GM12874 (cell line): ENCODE results near the gene CRNKL1.

Experiments
- TF ChIP-seq, protein P1 (sequence below): IDR thresholded peaks from 2 replicates; pipeline ENCODE4 v1.5.1; 2011; ENCODE audit warnings: low read depth, mild to moderate bottlenecking, control low read depth, low read length, moderate library complexity; ENCODE audit not compliant: insufficient read depth

CRNKL1 gene

DNA sequence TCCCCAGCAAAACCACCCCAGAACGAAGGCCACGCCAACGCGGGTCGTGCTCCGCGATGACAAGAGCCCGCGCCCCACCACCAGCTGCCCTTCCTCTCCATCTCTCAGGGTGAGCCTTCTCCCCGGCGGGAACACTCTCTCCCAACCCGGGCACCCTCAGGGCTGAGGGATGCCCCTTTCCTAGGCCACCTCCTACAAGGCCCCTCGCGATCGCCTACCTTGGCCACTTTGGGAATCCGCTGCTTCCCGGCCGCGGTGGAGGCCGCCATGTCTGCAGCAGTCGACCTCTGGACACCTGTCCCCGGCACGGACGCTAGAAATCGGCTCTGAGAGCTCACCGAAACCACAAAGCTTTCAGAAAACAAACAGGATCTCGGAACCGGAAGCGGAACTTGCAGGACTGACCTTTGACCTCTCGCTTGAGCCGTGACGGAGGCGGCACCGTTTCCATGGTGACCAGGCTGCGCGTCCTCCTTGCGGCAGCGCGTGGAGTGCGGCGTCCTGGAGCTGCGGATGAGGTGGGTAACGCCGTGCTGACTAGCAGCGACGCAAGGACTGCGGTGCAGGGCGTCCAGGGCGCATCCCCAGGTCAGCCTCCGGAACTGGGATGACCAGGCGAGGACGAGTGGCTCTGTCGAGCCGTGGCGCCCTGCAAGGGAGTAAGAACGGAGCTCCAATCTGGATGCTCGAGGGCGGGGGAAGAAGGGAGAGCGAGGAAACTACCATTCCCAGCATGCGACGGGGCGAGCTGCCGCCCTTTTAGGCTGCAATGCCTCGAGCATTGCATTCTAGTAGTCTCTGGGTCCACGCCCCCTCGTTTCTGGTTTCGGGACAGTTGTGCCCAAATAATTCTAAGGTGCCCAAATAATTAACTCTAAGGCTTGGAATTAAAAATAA lies at the start of gene CRNKL1, which contains the start of gene CFAP61:
Gene CRNKL1, minus strand, starts transcription at position 393 of the 897 bp plus-strand sequence. Its CDS starts 124 bp downstream, at position 269.
Gene CFAP61, plus strand, starts transcription at position 459 of the 897 bp plus-strand sequence. CDS start 4,122 bp downstream, outside the sequence.
- TF ChIP-seq, protein P1, sequence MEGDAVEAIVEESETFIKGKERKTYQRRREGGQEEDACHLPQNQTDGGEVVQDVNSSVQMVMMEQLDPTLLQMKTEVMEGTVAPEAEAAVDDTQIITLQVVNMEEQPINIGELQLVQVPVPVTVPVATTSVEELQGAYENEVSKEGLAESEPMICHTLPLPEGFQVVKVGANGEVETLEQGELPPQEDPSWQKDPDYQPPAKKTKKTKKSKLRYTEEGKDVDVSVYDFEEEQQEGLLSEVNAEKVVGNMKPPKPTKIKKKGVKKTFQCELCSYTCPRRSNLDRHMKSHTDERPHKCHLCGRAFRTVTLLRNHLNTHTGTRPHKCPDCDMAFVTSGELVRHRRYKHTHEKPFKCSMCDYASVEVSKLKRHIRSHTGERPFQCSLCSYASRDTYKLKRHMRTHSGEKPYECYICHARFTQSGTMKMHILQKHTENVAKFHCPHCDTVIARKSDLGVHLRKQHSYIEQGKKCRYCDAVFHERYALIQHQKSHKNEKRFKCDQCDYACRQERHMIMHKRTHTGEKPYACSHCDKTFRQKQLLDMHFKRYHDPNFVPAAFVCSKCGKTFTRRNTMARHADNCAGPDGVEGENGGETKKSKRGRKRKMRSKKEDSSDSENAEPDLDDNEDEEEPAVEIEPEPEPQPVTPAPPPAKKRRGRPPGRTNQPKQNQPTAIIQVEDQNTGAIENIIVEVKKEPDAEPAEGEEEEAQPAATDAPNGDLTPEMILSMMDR: no peak

DNA sequence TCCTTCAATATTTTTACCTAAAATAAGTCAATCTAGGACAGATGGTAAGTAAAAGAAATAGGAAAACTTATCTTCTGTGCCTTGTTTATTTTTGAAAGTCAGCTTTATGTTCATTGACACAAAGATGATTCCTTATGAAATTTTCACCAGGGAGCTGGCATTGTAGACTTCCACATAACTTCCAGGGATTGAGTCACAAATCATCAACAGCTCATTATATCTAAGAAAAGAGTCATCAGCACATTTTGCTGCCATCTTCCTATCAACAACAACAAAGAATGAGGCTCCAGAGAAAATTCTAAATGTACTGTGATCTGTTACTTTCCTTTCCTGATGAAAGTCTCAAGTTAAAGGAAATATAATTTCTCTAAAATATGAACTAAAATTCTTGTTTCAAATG lies 48.6 kb upstream of the CRNKL1 start:
- TF ChIP-seq, protein P1: no peak

DNA sequence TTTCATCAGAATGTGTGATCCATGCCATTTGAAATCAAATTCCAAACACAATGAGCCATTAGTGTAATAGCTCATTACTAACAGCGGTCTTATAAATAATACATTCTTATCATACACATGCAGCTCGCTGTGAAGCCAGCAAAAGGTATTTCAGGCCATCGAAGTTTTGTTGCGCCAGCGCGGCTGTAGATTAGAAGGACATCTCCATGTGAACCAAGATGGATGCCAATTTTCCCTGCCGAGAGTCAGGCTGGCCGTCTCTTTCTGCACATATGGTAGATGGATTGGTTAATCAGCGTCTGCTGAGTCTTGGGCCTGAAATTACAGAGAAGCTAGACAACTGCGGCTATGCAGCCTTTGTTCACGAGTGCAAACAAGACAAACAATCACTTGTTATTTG lies 44.2 kb upstream of the CRNKL1 start:
- TF ChIP-seq, protein P1: no peak

DNA sequence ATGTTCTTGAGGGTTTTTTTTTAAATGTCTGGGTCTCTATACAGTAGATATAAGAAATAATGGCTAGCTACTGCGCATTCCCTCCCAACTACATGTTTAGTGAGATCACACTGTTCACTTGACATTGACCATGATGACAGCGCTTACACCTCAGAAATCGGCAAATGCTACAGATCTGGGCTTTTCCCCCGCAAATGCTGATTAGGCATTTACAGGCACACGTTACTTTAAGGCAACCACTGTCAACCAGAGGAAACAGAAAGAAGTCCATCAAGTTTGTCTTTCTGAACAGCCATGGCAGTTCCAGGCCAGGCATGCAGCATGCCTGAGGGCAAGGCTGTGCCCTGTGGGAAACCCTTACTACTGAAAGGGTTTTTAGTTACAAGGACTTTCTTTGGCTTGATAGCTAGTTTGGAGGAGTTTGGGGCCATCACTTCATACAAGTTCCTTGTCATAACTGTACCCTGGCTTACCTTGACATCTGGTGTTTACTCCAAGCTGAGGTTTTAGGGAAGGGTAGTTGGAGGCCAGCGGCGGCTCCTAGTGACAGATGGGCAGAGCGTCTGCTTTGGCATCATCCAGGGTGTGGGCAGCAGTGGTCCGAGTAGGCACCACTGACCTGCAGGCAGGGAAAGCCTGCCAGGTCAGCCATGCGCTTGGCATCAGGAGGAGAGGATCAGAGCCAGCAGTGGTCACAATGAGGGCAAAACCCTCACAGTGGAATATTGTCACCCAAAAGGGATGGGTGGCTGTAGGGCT lies 43.0 kb upstream of the CRNKL1 start:
- TF ChIP-seq, protein P1: no peak

DNA sequence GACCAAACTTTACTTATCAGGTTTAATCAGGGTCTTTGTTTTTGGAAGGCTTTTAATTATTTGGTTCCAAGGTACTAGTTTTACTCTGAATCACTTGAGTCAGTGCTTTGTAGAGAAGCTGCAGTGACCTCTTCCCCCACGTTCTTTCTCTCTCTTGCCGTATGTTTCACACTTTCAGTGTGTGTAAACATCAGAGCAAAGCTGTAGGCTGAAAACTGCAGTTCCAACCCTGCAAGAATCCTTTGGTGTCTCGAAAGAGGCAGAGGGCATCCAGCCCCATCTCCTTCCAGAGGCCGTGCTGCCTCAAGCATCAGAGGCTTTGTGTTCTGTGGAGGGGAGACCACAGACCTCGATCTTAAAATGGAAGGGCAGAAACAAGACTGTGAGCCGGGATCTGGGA lies 42.1 kb upstream of the CRNKL1 start:
- TF ChIP-seq, protein P1: no peak

DNA sequence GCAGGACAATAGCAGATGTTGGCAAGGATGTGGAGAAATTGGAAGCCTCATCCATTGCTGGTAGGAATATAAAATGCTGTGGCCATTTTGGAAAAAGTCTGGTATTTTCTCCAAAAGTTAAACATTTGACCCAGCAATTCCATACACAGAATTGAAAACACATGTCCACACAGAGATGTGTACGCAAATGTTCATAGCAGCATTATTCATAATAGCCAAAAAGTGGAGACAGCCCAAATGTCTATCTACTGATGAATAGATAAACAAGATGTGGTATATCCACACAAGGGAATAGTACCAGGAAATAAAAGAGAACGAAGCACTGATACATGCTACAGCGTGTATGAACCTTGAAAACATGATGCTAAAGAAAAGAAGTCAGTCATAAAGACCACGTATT lies 40.6 kb upstream of the CRNKL1 start:
- TF ChIP-seq, protein P1: no peak

DNA sequence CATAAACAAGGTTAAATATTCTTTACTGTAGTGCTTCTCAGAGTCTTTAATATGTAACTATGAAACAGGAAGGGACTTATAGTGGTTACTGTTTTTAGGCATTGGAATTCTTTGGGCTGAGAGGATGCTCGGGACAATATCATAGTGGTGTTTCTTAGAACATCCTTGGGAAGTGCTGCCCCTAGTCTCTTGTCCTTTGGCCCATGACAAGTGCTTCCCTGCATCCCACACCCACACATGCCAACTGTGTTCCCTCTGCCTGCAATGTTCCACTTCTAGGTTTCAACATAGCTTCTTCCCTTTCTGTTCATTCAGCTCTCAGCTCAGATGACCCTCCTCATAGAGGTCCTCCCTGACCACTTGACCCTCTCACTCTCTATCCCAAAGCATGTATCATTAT lies 37.7 kb upstream of the CRNKL1 start:
- TF ChIP-seq, protein P1: no peak
